GM18868 (cell line): ENCODE measurements around the gene SNURF.
A peak's percentile ranks its signal among the peaks of the same experiment; 100 is the strongest.
"Not testable (repeated sequence)": the region's sequence is repeated elsewhere in the genome, so short reads cannot be mapped to it uniquely, and the experiment has no call there.

Source experiments
- ATAC-seq: cut with Tn5 transposase; IDR thresholded peaks from one replicate; pipeline ENCODE4 v1.9.1; 2021; ENCODE audit warnings: mild to moderate bottlenecking, moderate library complexity; ENCODE audit not compliant: unreplicated experiment

SNURF gene, protein sequence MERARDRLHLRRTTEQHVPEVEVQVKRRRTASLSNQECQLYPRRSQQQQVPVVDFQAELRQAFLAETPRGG

DNA sequence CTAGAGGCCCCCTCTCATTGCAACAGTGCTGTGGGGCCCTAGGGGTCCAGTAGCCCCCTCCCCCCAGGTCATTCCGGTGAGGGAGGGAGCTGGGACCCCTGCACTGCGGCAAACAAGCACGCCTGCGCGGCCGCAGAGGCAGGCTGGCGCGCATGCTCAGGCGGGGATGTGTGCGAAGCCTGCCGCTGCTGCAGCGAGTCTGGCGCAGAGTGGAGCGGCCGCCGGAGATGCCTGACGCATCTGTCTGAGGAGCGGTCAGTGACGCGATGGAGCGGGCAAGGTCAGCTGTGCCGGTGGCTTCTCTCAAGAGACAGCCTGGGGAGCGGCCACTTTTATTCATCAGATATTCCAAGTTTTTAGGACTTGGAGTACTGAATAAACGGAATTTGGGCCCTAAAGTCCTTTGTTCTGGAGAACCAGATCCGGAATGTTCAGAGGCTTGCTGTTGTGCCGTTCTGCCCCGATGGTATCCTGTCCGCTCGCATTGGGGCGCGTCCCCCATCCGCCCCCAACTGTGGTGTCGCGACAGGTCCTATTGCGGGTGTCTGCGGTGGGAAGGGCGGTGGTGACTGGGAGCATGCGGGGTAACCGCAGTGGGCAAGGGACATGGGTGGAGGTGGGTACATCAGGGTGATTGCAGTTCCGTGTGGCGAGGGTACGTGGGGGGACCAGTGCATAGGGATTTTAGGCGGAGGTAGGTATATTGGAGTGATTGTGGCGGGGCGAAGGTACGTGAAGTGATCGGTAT, at the start of gene SNURF, which contains the start of gene SNRPN:
Gene SNURF (plus strand): TSS at position 205 of the 748 bp plus-strand sequence. CDS start 62 bp downstream, at position 267.
Gene SNRPN (plus strand): TSS at position 205 of the 748 bp plus-strand sequence. CDS start 19,467 bp downstream, outside the sequence.
- ATAC-seq, result peak; percentile 54

GRCh38 chr15:24916305-24917009, 38.3 kb upstream of the SNURF start:
- ATAC-seq, result no peak

GRCh38 chr15:24917431-24917830, 37.4 kb upstream of the SNURF start:
- no peak for ATAC-seq

GRCh38 chr15:24919446-24919845, 35.3 kb upstream of the SNURF start:
- ATAC-seq, result no peak

DNA sequence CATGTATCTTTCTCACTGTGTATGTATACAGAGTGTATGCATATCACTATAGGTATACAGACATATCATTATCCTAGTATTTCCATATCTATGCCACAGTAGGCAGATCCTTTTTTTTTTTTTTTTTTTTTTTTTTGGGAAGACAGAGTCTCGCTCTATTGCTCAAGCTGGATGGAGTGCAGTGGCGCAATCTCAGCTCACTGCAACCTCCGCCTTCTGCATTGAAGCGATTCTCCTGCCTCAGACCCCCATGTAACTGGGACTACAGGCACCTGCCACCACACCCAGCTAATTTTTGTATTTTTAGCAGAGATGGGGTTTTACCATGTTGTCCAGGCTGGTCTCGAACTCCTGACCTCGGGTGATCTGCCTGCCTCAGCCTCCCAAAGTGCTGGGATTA, 32.0 kb upstream of the SNURF start:
- ATAC-seq, result not testable (repeated sequence)

DNA sequence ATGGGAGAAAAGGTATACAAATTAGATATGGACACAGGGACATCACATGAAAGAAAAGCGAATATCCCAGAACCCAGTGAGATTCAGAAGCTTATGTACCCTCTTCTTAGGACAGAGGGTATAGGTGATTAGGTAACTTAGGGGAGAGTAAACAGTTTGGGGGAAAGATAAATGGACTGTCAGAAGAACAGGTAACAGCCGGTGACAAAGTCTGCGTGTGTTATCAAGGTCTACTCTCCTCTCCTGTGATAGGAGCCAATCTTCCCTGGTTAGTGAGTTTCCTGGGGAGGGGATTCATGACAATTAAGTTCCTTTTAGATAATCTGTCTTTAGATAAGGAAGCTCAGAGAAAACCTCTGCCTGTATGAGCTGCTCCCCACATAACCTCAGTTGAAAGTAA, 30.6 kb upstream of the SNURF start:
- ATAC-seq, result no peak

GRCh38 chr15:24924621-24925020, 30.2 kb upstream of the SNURF start:
- no peak for ATAC-seq

GRCh38 chr15:24931874-24932732, 22.7 kb upstream of the SNURF start:
- not testable (repeated sequence) for ATAC-seq

- no peak for ATAC-seq
These were observed 21.1 kb upstream of the SNURF start for GRCh38 chr15:24933716-24934115.

DNA sequence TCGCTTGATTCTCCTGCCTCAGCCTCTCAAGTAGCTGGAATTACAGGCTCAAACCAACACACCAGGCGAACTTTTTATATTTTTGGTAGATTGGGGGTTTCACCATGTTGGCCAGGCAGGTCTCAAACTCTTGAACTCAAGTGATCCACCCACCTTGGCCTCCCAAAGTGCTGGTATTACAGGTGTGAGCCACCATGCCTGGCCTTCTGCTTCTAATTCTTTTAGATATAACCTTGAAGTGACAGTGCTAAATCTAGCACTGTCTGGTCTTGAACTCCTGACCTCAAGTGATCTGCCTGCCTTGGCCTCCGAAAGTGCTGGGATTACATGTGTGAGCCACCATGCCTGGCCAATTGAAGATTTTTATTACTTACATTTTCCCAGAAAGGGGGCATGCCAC, 16.6 kb upstream of the SNURF start:
- ATAC-seq, result not testable (repeated sequence)

- ATAC-seq, result no peak
These were observed 14.6 kb upstream of the SNURF start for GRCh38 chr15:24940236-24940635.

DNA sequence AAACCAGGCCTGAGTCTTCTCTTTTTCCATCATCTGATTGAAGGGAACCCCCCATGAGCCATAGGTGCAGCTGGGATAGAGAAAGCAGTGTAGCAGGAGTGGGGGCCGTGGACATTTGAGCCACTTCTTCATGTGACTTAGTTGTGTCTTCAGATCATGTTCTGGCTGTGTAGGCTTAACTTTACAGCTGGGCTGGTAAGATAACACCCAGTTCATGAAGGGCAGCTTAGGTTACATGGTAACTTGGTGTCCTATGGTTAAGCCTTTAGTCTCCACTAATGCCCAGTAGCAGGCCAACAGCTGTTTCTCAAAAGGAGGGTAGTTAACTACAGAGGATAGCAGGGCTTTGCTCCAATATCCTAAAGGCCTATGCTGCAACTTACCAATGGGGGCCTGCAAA, 11.4 kb upstream of the SNURF start:
- no peak for ATAC-seq

GRCh38 chr15:24944954-24945353, 9.8 kb upstream of the SNURF start:
- no peak for ATAC-seq

DNA sequence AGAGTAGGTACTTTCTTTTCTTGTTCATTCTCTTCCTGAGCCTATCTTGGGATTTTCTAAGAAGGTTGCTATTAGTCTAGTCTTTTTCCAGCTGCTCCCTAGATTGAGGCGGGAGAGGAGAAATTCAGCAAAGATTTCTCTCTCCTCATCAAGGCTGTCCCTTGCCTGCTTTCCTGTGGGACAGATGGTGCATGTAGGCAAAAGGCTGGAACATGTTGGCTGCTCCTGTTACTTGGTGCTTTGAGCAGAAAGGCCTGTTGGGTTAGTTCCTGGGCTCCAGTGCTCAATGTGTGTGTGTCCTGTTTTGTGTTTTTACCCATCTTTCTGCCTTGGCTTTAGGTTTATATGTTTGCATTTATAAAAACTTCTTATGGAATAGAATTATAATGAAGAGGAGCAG, 9.1 kb upstream of the SNURF start:
- no peak for ATAC-seq

GRCh38 chr15:24948495-24948894, 6.3 kb upstream of the SNURF start:
- no peak for ATAC-seq

GRCh38 chr15:24955531-24955921, 739 bp downstream of the SNURF start:
- no peak for ATAC-seq

DNA sequence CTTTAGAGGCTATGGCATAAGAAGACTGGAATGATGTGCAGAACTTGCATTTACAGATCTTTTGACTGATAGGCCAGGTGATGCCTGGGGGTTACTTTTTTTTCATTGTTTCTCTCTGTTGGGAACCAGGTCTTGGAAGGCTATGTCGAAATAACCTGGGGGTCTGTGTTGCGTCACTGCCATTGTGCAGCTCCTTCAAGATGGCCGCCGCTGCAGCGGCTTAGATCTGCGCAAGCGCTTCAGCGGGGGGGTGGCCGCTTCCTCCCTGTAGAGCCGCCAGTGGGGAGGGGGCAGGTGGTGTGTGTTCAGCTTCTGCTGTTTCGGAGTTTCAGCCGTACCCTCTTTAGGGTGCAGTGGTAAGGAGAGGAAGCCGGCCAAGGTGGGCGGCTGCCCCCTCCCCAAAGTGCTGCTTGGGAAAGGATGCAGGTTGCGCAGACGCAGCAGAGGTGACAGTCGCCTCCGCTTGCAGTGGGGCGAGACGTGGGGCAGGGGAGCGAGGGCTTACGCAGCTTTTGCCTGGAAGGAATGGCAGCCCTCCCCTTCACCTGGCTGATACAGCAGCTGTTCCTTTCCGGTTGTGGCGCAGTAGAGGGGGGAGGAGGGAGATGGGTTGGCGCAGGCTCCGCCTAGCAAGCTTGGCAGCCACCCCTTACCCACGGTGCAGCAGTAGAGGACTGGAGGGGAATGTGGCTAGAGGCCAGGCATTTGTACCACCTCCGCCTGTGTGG, 1.5 kb downstream of the SNURF start:
- ATAC-seq, result peak; percentile 82

- no peak for ATAC-seq
These were observed 2.9 kb downstream of the SNURF start for GRCh38 chr15:24957691-24958090.

DNA sequence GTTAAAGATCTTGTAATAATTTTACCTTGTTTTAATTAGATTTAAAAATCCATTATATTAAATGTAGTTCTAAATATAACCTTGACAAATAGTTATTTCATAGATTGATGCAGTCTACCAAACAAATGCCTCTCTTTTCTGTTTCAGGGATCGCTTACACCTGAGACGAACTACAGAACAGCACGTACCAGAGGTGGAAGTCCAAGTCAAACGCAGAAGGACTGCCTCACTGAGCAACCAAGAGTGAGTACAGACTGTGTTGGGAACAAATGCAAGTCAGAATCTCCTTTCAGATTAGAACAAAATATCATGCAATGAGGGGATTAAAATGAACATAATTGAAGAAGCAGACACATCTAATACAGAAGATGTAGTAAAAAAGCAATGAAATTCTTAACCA, 7.2 kb downstream of the SNURF start:
- ATAC-seq, result no peak

GRCh38 chr15:24962880-24963279, 8.1 kb downstream of the SNURF start:
- no peak for ATAC-seq
